AG04450 (cell line): ENCODE data around the gene CYP27C1. TPM values are rescaled to one million over a fixed set of nuclear protein-coding genes. Genes with fewer than 3 reads are reported as not detected.

Experiments
- CTCF ChIA-PET: fragments of 300-600, 350-600 bp; formaldehyde crosslinking; extraction: SDS; loops from one replicate; lab custom pipeline; 2022; ENCODE audit warnings: antibody characterized with exemption, inconsistent platforms; lab: Charles Lee
- POLR2A ChIA-PET: fragments of 350-600 bp; formaldehyde crosslinking; extraction: SDS; loops from one replicate; lab custom pipeline; 2021; ENCODE audit warnings: antibody characterized with exemption, inconsistent platforms; lab: Yijun Ruan, JAX
- DNase-seq: peaks from one replicate; pipeline ENCODE4 v3.0.0-alpha.2; 2011; ENCODE audit warnings: low read depth, low spot score
- H3K27ac ChIP-seq: one replicate; pipeline ENCODE4 v1.5.1; 2012; ENCODE audit warnings: low read depth, low read length, control low read depth
- H3K27me3 ChIP-seq: one replicate; pipeline ENCODE4 v1.6.0; 2012; ENCODE audit warnings: low read length; ENCODE audit not compliant: control insufficient read depth, insufficient read depth
- H3K4me3 ChIP-seq: 2 replicates; pipeline ENCODE4 v1.5.1; 2011; ENCODE audit warnings: mild to moderate bottlenecking, low read depth, low read length, control low read depth
- H3K9me3 ChIP-seq: 2 replicates; pipeline ENCODE4 v1.5.1; 2012; ENCODE audit warnings: low read length; ENCODE audit not compliant: control insufficient read depth, insufficient read depth
- CTCF ChIP-seq: IDR thresholded peaks from 2 replicates; pipeline ENCODE4 v1.5.1; 2011; ENCODE audit warnings: low read depth, low read length, control low read depth, inconsistent platforms
- polyA plus RNA-seq: library from polyadenylated mRNA; depleted of rRNA; stranded (reverse); fragments of >200 nt; gene quantifications from 2 replicates; pipeline ENCODE4 v1.2.3, GENCODE V29; 2011

CYP27C1 gene
- polyA plus RNA-seq, 1 experiment, result not detected

GRCh38 chr2:127183771-127184170, 36.3 kb downstream of the CYP27C1 start:
- DNase-seq, result no peak
- ChIA-PET POLR2A (no interaction called here), CTCF (interaction anchor here (1.1 to 1.5 kb wide), 2 partner anchors 22 to 116 kb away, joined by 3 read pairs; no protein-coding TSS in a partner anchor)
- Histone ChIP-seq H3K4me3 (no peak overlapping the region), H3K9me3 (no peaks in the 10 kb centered on the region; the same call in 1 of the 2 replicates), H3K27me3 (peaks cover 21% of the 10 kb centered on the region), H3K27ac (no peak overlapping the region)
- no peak for TF ChIP-seq CTCF

GRCh38 chr2:127182626-127183458, 37.3 kb downstream of the CYP27C1 start:
- DNase-seq, result no peak
- TF ChIP-seq CTCF, result no peak
- peaks cover 19% of the 10 kb centered on the region for H3K27me3 ChIP-seq
- no peak overlapping the region for H3K27ac ChIP-seq
- CTCF ChIA-PET, result interaction anchor here (1.5 kb wide), 1 partner anchor 23 kb away, joined by 3 read pairs; no protein-coding TSS in a partner anchor
- no peaks in the 10 kb centered on the region; the same call in 1 of the 2 replicates for H3K9me3 ChIP-seq
- no peak overlapping the region for H3K4me3 ChIP-seq
- POLR2A ChIA-PET, result no interaction called here

GRCh38 chr2:127181851-127182250, 38.2 kb downstream of the CYP27C1 start:
- peaks cover 15% of the 10 kb centered on the region for H3K27me3 ChIP-seq
- no peak overlapping the region for H3K4me3 ChIP-seq
- no peak for DNase-seq
- no peaks in the 10 kb centered on the region; the same call in 1 of the 2 replicates for H3K9me3 ChIP-seq
- no peak for TF ChIP-seq CTCF
- ChIA-PET POLR2A (no interaction called here), CTCF (no interaction called here)
- no peak overlapping the region for H3K27ac ChIP-seq

GRCh38 chr2:127179766-127180165, 40.3 kb downstream of the CYP27C1 start:
- CTCF ChIA-PET, result no interaction called here
- POLR2A ChIA-PET, result no interaction called here
- no peak overlapping the region for H3K27ac ChIP-seq
- TF ChIP-seq CTCF, result no peak
- H3K9me3 ChIP-seq, result no peaks in the 10 kb centered on the region; the same call in 1 of the 2 replicates
- H3K27me3 ChIP-seq, result peaks cover 10% of the 10 kb centered on the region
- no peak overlapping the region for H3K4me3 ChIP-seq
- no peak for DNase-seq

GRCh38 chr2:127177617-127178263, 42.4 kb downstream of the CYP27C1 start:
- DNase-seq, result no peak
- H3K9me3 ChIP-seq, result no peaks in the 10 kb centered on the region; the same call in 1 of the 2 replicates
- ChIA-PET POLR2A (no interaction called here), CTCF (no interaction called here)
- H3K27ac ChIP-seq, result no peak overlapping the region
- no peak for TF ChIP-seq CTCF
- H3K4me3 ChIP-seq, result no peak overlapping the region
- peaks cover 2% of the 10 kb centered on the region for H3K27me3 ChIP-seq
